ENCODE results near the gene CDC42EP1.

CDC42EP1 gene

DNA sequence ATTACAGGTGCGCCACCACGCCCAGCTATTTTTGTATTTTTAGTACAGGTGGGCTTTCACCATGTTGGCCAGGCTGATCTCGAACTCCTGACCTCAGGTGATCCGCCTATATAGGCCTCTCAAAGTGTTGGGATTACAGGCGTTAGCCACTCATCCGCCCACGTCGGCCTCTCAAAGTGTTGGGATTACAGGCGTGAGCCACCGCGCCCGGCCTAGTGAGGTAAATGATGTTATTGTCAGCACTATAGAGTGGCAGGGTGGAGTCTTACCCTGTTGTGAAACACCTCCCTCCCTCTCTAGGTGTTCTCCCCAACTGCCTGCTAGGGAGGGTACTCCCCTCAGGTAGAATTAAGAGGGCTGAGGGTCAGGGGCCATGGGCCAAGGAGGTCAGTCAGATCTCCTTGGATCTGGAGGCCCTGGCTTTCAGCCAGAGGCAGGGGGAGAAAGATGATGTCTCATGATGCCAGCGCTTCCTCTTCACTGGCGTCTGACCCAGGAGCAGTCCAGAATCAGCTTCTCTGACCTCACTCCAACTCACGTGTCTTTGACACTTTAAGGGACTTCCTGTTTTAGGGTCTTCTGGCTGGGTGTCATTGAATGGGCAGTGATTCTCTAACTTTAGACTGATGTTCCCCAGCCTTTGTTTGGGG is 50.3 kb downstream of the CDC42EP1 start:
- no peak for DNase-seq (ENCODE audit: low spot score)

DNA sequence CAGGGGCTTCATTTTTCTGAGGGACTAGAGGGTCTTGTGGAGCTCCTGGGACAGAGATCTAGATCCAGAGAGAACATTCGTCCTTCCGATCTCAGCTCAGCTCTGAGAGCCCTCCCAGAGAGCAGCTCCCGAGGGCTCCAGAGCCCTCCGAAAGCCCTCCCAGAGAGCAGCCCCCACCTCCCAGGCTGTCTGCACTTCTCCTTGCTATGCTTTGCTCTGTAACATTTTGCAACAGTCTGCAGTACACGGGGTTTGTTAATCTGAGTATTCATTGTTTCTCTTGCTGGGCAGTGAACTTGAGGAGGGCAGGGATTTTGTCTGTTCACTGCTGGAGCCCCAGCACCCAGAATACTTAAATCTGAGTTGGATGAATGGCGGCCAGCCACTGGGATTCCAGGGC is 50.9 kb downstream of the CDC42EP1 start:
- DNase-seq (ENCODE audit: low spot score) = no peak

DNA sequence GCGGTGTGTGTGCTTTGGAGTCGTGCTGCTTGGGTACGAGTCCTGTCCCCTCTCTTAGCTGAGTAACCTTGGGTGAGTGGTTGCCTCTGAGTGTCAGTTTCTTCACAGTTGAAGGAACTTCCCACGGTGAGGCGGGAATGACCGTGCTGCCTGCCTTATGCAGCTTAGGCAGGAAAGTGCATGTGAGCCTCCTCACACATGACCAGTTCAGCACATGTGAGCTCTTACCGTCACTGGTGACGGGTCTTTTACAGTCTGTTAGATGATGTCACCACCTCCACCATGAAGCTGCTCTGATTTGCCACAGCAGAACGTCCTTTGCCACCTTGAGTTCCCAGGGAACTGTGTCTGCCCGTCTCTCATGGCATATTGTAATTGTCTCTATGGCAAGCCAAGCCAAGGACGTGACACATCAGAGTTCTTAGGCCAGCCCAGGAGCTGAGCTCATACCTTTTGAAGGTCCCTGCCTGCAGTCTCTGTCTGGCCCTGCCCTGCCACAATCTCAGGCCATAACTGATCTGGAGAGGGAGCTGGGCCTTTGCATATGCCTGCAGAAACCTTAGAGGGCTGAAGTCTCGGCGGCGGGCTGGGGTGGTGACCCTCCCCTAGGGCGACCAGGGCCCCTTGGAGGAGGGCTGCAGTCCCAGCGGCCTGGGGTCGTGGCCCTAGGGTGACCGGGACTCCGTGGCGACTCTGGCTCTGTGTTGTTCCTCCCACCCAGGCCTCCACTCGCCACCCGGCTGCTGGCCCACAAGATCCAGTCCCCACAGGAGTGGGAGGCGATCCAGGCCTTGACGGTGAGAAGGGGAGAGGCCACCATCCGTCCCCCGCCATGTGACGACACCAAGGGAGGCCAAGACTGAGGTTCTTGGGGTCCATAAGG is 56.2 kb downstream of the CDC42EP1 start:
- DNase-seq (ENCODE audit: low spot score) = no peak

DNA sequence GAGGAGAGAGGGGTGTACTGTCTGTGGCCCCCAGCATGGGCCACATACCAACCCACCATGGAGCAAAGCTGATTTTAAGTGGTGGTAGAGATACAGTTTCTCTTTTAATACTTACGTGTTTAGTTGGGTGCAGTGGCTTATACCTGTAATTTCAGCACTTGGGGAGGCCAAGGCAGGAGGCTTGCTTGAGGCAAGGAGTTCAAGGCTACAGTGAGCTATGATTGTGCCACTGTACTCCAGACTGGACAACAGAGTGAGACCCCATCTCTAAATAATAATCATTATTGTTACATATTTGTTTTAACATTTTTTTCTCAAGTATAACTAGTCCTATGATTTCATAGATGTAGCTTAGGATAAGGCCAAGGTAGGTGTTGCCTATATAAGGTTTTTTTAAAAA is 57.2 kb downstream of the CDC42EP1 start:
- DNase-seq (ENCODE audit: low spot score) = no peak

DNA sequence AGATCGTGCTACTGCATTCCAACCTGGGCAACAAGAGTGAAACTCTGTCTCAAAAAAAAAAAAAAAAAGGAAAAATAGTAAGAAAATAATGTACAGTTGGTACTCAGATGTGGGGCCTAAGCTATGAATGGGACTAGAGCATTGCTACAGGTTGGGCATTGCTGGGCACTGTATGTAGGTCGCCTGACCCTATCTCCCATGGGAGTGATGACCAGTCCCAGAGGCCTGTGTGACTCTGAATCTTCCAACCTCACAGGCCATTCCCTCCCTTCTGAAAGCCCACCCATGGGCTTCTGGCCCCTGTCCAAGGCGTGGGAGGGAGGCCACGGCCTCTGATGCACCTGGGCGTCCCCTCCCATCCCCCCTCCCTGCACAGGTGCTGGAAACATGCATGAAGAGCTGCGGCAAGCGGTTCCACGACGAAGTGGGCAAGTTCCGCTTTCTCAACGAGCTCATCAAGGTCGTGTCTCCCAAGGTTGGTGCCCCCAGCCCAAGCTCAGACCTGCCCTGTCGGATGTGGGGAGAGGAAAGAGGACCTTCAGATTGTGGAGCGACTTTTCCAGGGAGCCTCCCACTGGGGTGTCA is 57.9 kb downstream of the CDC42EP1 start:
- no peak for DNase-seq (ENCODE audit: low spot score)

DNA sequence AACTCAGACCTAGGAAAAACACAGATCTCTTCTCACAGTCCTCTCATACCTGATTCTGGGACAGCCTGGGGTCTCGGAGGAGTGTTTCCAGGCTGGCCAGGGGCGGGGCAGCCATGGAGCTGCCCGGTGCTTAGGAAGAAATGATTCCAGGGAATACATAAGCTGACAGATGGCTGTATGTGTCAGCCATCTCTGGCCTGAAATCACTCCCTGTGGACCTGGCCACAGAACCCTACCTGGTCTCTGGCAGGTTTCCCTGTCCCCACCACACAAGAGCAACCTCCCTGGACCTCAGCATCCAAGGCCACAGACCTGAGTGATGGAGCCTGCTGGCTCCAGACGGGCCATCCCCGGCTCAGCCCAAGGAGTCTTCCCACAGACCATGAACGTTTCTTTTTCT is 58.4 kb downstream of the CDC42EP1 start:
- no peak for DNase-seq (ENCODE audit: low spot score)

Data from GM03348 (cell line).